Left ventricle myocardium superior (tissue), 1 donor: ENCODE results near the gene C1GALT1. TPM values are rescaled to one million over a fixed set of nuclear protein-coding genes. Genes with fewer than 3 reads are reported as not detected.

Experiments used
- ATAC-seq: fragments of 200-7000 bp; cut with Tn5 transposase; one replicate; pipeline ENCODE4 v1.9.1; 2020; ENCODE audit warnings: mild to moderate bottlenecking, moderate library complexity
- DNase-seq: peaks from one replicate; pipeline ENCODE4 v3.0.0-alpha.2; 2020
- intact Hi-C: fragments of 100-400 bp; cut with micrococcal nuclease; formaldehyde crosslinking; loops from one replicate; pipeline ENCODE4 v1.11.0; 2022
- total RNA-seq: library from RNA; stranded (reverse); fragmentation: NEBNext Ultra II Directional; extraction: Animal tissue kit (Norgen Biotek cat#: 25700); gene quantifications from one replicate; pipeline ENCODE4 v1.2.1, GENCODE V29; 2021
- donor health status: DM: no; HTN: yes; CAD: no; lungs with severe emphysema.

The C1GALT1 gene
- total RNA-seq, 1 donor from 2014 or later: 19.4 TPM

- ATAC-seq (no peak), DNase-seq (no peak)
- intact Hi-C loops: no loop called here
These were observed 17.8 kb upstream of the C1GALT1 start for GRCh38 chr7:7164591-7164990.

GRCh38 chr7:7165372-7165771, 17.0 kb upstream of the C1GALT1 start:
- DNase-seq: no peak
- intact Hi-C loops: no loop called here
- ATAC-seq: no peak

GRCh38 chr7:7166318-7166717, 16.0 kb upstream of the C1GALT1 start:
- ATAC-seq (no peak), DNase-seq (no peak)
- intact Hi-C loops: no loop called here

- ATAC-seq (no peak), DNase-seq (no peak)
- intact Hi-C loops: no loop called here
These were observed 13.0 kb upstream of the C1GALT1 start for GRCh38 chr7:7169296-7169695.

- no peak for DNase-seq
- intact Hi-C loops: no loop called here
- ATAC-seq: no peak
These were observed 8.2 kb upstream of the C1GALT1 start for GRCh38 chr7:7173956-7174632.

- intact Hi-C loops: no loop called here
- ATAC-seq: no peak
- DNase-seq: no peak
These were observed 7.2 kb upstream of the C1GALT1 start for GRCh38 chr7:7175075-7175695.

- DNase-seq: no peak
- intact Hi-C loops: no loop called here
- ATAC-seq: peak; percentile 72
These were observed 5.8 kb upstream of the C1GALT1 start for GRCh38 chr7:7176406-7177043.

- intact Hi-C loops: no loop called here
- no peak for DNase-seq
- no peak for ATAC-seq
These were observed 5.3 kb upstream of the C1GALT1 start for GRCh38 chr7:7177044-7177517.

- no peak for DNase-seq
- intact Hi-C loops: no loop called here
- ATAC-seq: no peak
These were observed 4.3 kb upstream of the C1GALT1 start for GRCh38 chr7:7178081-7178480.

- no peak for ATAC-seq
- intact Hi-C loops: no loop called here
- DNase-seq: no peak
These were observed 3.4 kb upstream of the C1GALT1 start for GRCh38 chr7:7178906-7179305.

GRCh38 chr7:7180725-7181449, 1.5 kb upstream of the C1GALT1 start:
- intact Hi-C loops: no loop called here

GRCh38 chr7:7181519-7182155, 707 bp upstream of the C1GALT1 start:
- intact Hi-C loops: no loop called here
- ATAC-seq: peak; percentile 34
- peak; percentile 27 for DNase-seq

More at GRCh38 chr7:7180725-7181449, 1.5 kb upstream of the C1GALT1 start:
- ATAC-seq (no peak), DNase-seq (no peak)

- peak; percentile 72 for DNase-seq
- ATAC-seq: peak; percentile 72
- intact Hi-C loops: no loop called here
These were observed 905 bp downstream of the C1GALT1 start for GRCh38 chr7:7183061-7183837.

- intact Hi-C loops: no loop called here
- no peak for DNase-seq
- ATAC-seq: no peak
These were observed 1.6 kb downstream of the C1GALT1 start for GRCh38 chr7:7183838-7184463.

GRCh38 chr7:7185371-7185989, 3.1 kb downstream of the C1GALT1 start:
- ATAC-seq: no peak
- intact Hi-C loops: no loop called here
- no peak for DNase-seq

- ATAC-seq (no peak), DNase-seq (no peak)
- intact Hi-C loops: no loop called here
These were observed 5.7 kb downstream of the C1GALT1 start for GRCh38 chr7:7188091-7188490.

- intact Hi-C loops: no loop called here
- no peak for DNase-seq
- ATAC-seq: no peak
These were observed 6.4 kb downstream of the C1GALT1 start for GRCh38 chr7:7188742-7189141.

GRCh38 chr7:7190142-7190541, 7.8 kb downstream of the C1GALT1 start:
- ATAC-seq (no peak), DNase-seq (no peak)
- intact Hi-C loops: no loop called here
